Measurements from ENCODE around the gene FAXC. TPM values are rescaled to one million over a fixed set of nuclear protein-coding genes. Genes with fewer than 3 reads are reported as not detected.

Gene FAXC
- total RNA-seq: 1 to 10 TPM in 3 of 4 donors, under 1 TPM in 1; under 0.01 to 6.6 (median 2.1) TPM

DNA sequence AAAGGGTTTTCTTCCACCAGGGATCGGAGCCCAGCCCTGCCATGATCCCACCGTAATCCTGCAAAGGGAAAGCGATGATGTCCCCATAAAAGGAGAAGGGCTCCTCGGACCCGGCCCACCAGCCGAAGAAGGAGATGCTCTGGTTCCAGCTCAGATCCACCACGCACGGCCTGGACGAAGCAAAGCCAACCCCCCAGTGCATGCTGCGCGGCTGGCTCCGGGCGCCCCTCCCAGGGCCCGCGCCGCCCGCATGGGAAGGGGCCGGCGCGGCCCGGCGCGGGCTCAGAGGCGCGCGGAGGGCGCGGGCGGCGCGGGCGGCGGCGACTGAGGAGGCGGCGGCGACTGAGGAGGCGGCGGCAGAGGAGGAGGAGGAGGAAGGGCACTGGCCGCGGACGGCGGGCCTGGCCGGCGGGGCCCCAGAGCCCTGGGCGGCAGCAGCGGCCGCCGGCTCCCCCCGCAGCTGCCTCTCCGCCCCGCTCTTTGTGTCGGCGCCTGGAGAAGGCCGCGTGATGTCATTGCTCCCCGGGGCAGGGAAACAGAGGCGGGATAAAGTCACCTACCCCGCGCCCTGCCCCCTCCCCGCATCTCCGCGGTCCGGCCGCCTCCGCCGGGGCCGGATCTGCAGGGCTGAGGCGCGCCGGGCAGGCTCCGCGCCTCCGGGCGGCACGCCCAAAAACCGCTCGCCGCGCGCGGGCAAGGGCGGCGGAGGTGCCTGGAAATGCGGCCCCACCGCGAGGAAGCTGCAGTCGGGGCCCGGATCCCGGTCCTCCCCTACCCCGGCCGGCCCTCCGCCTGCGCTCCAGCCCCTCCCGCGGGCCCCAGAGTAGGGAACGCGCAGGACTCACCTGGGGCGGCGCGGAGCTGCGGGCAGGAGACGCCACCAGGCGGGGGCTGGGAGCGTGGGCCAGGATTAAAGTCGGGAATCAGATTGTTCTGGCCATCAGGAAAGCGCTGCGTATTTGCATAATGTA lies at the start of gene FAXC:
FAXC (minus strand) TSS at position 504 of the 971 bp plus-strand sequence; CDS start at position 202, 302 bp downstream.
- H3K9me3 ChIP-seq: no peaks in the 10 kb centered on the region
- peak within 1 kb of the TSS; percentile 32 to 72 (median 48) for H3K4me3 ChIP-seq
- TF ChIP-seq, protein P1, sequence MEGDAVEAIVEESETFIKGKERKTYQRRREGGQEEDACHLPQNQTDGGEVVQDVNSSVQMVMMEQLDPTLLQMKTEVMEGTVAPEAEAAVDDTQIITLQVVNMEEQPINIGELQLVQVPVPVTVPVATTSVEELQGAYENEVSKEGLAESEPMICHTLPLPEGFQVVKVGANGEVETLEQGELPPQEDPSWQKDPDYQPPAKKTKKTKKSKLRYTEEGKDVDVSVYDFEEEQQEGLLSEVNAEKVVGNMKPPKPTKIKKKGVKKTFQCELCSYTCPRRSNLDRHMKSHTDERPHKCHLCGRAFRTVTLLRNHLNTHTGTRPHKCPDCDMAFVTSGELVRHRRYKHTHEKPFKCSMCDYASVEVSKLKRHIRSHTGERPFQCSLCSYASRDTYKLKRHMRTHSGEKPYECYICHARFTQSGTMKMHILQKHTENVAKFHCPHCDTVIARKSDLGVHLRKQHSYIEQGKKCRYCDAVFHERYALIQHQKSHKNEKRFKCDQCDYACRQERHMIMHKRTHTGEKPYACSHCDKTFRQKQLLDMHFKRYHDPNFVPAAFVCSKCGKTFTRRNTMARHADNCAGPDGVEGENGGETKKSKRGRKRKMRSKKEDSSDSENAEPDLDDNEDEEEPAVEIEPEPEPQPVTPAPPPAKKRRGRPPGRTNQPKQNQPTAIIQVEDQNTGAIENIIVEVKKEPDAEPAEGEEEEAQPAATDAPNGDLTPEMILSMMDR (IDR thresholded peaks at IDR 0.05): peak in 2 of 6 experiments; percentile 2 to 15
- no peak for TF ChIP-seq POLR2A (IDR thresholded peaks at IDR 0.05)
- H3K27me3 ChIP-seq: peaks cover 0 to 8% of the 10 kb centered on the region in 2 donors
- peaks cover 0 to 8% (median 0%) of the 10 kb centered on the region in 4 donors for H3K4me1 ChIP-seq
- H3K27ac ChIP-seq: peak within 1 kb of the TSS in 2 of 4 donors; percentile 39 to 79
- H3K36me3 ChIP-seq: no peaks in the 10 kb centered on the region
- DNase-seq: no peak

DNA sequence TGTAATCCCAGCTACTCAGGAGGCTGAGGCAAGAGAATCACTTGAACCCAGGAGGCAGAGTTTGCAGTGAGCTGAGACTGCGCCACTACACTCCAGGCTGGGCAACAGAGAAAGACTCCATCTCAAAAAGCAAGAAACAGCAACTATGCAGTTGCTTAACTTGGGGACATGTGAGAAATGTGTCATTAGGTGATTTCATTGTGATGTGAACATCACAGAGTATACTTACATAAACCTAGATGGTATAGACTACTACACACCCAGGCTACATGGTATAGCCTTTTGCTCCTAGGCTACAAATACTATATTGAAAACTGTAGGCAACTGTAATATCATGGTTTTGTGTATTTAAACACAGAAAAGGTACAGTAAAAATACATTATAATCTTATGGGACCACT lies 47.8 kb upstream of the FAXC start:
- no peaks in the 10 kb centered on the region for H3K27me3 ChIP-seq
- peaks cover 0 to 37% (median 5%) of the 10 kb centered on the region in 3 donors for H3K36me3 ChIP-seq
- H3K4me3 ChIP-seq: no peak overlapping the region
- H3K27ac ChIP-seq: no peak overlapping the region
- no peak for TF ChIP-seq POLR2A (IDR thresholded peaks at IDR 0.05)
- TF ChIP-seq, protein P1 (IDR thresholded peaks at IDR 0.05): no peak
- no peaks in the 10 kb centered on the region for H3K9me3 ChIP-seq
- H3K4me1 ChIP-seq: peaks cover 0 to 4% (median 0%) of the 10 kb centered on the region in 4 donors
- no peak for DNase-seq

DNA sequence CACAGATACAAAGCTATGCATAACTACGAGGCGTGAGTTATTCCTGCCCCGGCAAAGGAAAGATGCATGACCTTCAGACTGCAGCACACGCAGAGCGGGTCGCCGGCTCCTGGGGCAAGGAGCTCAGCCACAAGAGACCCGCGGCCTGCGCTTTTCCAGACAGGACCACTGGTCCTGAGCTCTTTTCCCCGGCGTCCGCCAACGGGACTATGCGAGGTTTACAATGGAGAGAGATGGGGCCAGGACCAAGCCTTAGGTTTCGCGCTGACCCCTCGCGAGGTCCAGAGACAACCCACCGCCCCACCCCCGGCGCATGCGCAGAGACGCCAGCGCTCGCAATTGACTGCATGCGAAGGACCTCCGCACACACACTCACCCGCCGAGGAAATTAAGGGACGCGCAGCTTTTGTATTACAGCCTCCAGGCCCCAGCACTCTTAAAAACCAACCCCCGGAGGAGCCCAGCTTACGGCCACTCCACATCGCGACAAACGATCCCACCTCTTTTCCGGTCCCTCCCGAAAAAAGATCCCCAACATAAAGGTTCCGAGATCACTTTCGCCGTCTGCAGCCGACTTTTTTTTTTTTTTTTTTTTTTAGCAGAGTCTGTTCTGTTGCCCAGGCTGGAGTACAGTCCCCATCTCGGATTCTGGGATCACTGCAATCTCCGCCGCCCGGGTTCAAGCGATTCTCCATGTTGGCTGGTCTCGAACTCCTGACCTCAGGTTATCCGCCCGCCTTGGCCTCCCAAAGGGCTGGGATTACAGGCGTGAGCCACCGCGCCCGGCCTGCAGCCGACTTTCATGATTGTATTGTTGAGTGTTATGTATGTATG lies 44.4 kb upstream of the FAXC start, which contains the start of gene COQ3:
COQ3 (minus strand) TSS at position 498 of the 834 bp plus-strand sequence; CDS start at position 482, 16 bp downstream.
- TF ChIP-seq, protein P1 (IDR thresholded peaks at IDR 0.05): no peak
- TF ChIP-seq POLR2A (IDR thresholded peaks at IDR 0.05): peak in 1 of 2 donors; percentile 20
- Histone ChIP-seq H3K36me3 (peaks cover 0 to 4% (median 0%) of the 10 kb centered on the region in 3 donors), H3K27ac (peak within 1 kb of the TSS; percentile 49 to 75 (median 72)), H3K4me1 (peaks cover 0 to 4% (median 0%) of the 10 kb centered on the region in 4 donors), H3K9me3 (no peaks in the 10 kb centered on the region), H3K4me3 (peak within 1 kb of the TSS; percentile 56 to 88 (median 72)), H3K27me3 (no peaks in the 10 kb centered on the region)
- DNase-seq: peak; percentile 53 to 77 (median 77)

DNA sequence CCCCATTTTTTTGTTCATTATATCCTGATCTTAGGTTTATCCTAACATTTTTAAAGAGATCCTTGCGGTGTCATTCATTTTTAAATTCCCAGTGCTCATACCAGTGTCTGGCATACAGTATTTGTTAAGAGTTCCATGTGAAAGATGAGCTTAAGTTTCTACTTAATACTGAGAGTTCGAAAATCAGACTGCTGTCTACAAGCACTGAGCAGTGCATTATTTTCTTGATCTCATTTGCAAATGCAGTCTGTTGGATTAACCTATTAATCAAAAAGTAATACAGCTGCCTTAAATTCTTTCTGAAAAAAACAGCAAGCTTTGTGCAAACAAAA lies 43.9 kb upstream of the FAXC start:
- Histone ChIP-seq H3K4me3 (peak overlapping the region; percentile 56 to 88 (median 72)), H3K4me1 (peaks cover 0 to 4% (median 0%) of the 10 kb centered on the region in 4 donors), H3K27me3 (no peaks in the 10 kb centered on the region), H3K27ac (peak overlapping the region; percentile 49 to 75 (median 72)), H3K9me3 (no peaks in the 10 kb centered on the region), H3K36me3 (peaks cover 0 to 4% (median 0%) of the 10 kb centered on the region in 3 donors)
- no peak for DNase-seq
- TF ChIP-seq POLR2A (IDR thresholded peaks at IDR 0.05): no peak
- TF ChIP-seq, protein P1 (IDR thresholded peaks at IDR 0.05): no peak

DNA sequence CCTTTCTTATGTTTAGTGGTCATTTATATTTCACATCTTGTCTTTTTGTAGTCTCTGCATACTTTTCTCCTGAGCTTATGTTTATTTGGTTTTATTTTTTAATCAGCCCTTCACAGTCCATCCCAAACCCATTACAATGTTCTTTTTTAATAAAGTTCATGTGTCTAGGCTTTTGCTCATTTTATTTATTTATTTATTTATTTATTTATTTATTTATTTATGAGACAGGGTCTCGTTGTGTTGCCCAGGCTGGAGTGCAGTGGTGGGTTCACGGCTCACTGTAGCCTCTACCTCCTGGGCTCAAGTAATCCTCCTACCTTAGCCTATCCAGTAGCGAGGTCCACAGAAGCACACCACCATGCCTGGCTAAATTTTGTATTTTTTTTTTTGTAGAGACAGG lies 41.4 kb upstream of the FAXC start:
- H3K9me3 ChIP-seq: no peaks in the 10 kb centered on the region
- H3K27ac ChIP-seq: no peak overlapping the region
- no peak for DNase-seq
- H3K4me1 ChIP-seq: peaks cover 0 to 4% (median 0%) of the 10 kb centered on the region in 4 donors
- no peak overlapping the region for H3K4me3 ChIP-seq
- no peaks in the 10 kb centered on the region for H3K27me3 ChIP-seq
- H3K36me3 ChIP-seq: no peaks in the 10 kb centered on the region
- TF ChIP-seq, protein P1 (IDR thresholded peaks at IDR 0.05): no peak
- TF ChIP-seq POLR2A (IDR thresholded peaks at IDR 0.05): no peak
